ENCODE measurements around the gene CFAP43. TPM values are rescaled to one million over a fixed set of nuclear protein-coding genes. Genes with fewer than 3 reads are reported as not detected.
A peak's percentile ranks its signal among the peaks of the same experiment; 100 is the strongest.

CFAP43 gene
- total and polyA plus RNA-seq, 2 of the 8 experiments (the other 6 are each of a cell fraction or from before 2014, with no cell fraction given): 0.11 to 0.27 TPM

DNA sequence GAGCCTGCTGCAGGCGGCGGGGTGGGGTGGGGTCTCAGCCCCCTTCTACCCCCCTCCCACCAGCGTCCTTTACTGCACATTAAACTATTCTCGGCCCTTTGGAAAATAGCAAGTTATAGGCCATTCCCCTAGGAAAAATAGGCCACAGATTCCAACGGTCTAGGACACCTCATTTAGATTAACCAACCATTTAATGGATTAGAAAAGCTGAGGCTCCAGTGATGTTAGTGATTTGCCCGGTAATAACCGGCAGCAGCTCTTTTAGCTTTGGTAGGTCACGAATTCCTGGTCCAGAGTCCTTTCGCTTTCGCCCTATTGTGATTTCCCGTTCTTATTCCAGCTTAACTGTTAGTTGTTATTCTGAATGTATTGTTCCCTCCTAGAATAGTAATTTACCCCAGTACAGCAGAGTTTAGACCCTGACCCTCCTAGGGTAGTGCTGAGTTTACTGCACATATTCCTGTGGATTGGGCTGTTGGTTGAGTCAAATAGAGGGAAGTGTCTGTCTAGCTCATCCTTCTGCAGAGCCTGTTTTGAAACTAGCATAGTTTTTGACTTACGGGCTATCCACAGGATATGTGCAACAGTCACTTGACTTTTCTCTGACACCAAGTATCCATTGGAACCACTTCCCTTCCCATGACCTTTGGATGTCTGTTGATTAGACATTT lies 23.3 kb upstream of the CFAP43 start:
- Histone ChIP-seq H3K27me3 (replicated peaks in 1 of 4; ENCODE audit: control insufficient read depth in 3 of 4, extremely low read depth in 1 of 4, insufficient read depth in 3 of 4, low read length in 3 of 4) (peaks cover 0 to 9% (median 5%) of the 10 kb centered on the region in 4 experiments; a peak in 5 of 7 replicates), H3K9me3 (ENCODE audit: insufficient read depth in 2 of 2, low read depth in 1 of 2, low read length in 1 of 2) (no peaks in the 10 kb centered on the region), H3K4me1 (replicated peaks in 1 of 4; ENCODE audit: control insufficient read depth in 3 of 4, insufficient read depth in 4 of 4, low read length in 3 of 4) (peaks cover 5 to 21% (median 18%) of the 10 kb centered on the region in 4 experiments), H3K79me2 (ENCODE audit: control insufficient read depth in 1 of 2, insufficient read depth in 2 of 2, low read length in 2 of 2) (no peaks in the 10 kb centered on the region), H4K8ac (ENCODE audit: extremely low read depth, insufficient read depth, low read length) (no peak overlapping the region; the same call in 1 of the 2 replicates), H3K4me2 (ENCODE audit: insufficient read depth in 1 of 2, low read depth in 2 of 2, low read length in 2 of 2) (peak overlapping the region; percentile 93 to 95), H3K4ac (replicated peaks; ENCODE audit: insufficient read length, low read depth, low read length) (no peak overlapping the region), H2BK120ac (replicated peaks; ENCODE audit: low read depth, low read length) (no peak overlapping the region), H2AK5ac (ENCODE audit: low read depth, low read length) (no peak overlapping the region), H3K14ac (ENCODE audit: insufficient read length) (no peak overlapping the region), H3K27ac (ENCODE audit: low read depth, low read length) (no peak overlapping the region), H4K91ac (replicated peaks; ENCODE audit: insufficient read length, low read length) (no peak overlapping the region), H2BK12ac (ENCODE audit: low read depth, low read length) (no peak overlapping the region), H3K79me1 (ENCODE audit: low read depth, low read length) (no peaks in the 10 kb centered on the region), H3K23ac (ENCODE audit: insufficient read length) (no peak overlapping the region), H3K23me2 (ENCODE audit: low read depth, low read length) (peaks cover 9% of the 10 kb centered on the region), H4K20me1 (replicated peaks in 1 of 2; ENCODE audit: control insufficient read depth in 1 of 2, insufficient read depth in 2 of 2, low read length in 2 of 2) (peaks cover 2 to 10% of the 10 kb centered on the region in 2 experiments), H3K56ac (replicated peaks; ENCODE audit: insufficient read length, low read depth, low read length) (no peak overlapping the region), H2BK15ac (ENCODE audit: low read length) (no peak overlapping the region), H2BK5ac (ENCODE audit: low read depth, low read length) (no peak overlapping the region), H3K9ac (replicated peaks in 1 of 4; ENCODE audit: extremely low read depth in 1 of 4, low read depth in 3 of 4, low read length in 3 of 4) (peak overlapping the region in 3 of 4 experiments; percentile 41 to 82 (median 61); a peak in 4 of 7 replicates), H2AFZ (ENCODE audit: low read length) (no peak overlapping the region), H3K18ac (ENCODE audit: extremely low read depth, low read length) (0 out of 2 replicates have a peak overlapping the region, but pooled peaks have one; percentile 15), H3K4me3 (ENCODE audit: extremely low read depth in 1 of 4, insufficient read depth in 2 of 4, low read depth in 3 of 4, low read length in 4 of 4) (peak overlapping the region; percentile 70 to 76 (median 73)), H3K36me3 (ENCODE audit: control insufficient read depth in 2 of 4, insufficient read depth in 4 of 4, low read length in 3 of 4) (peaks cover 0 to 8% (median 3%) of the 10 kb centered on the region in 4 experiments; a peak in 4 of 8 replicates), H4K5ac (ENCODE audit: insufficient read length, low read depth, low read length) (no peak overlapping the region), H2BK20ac (ENCODE audit: low read length) (no peak overlapping the region)
- DNase-seq (ENCODE audit: low read depth in 1 of 2, low spot score in 2 of 2): no peak
- 10% methylated on average over 12 of the region's 12 CpGs; no CpG with 5 or more reads in 1 of the 2 experiments for WGBS, 2 experiments (ENCODE audit: extremely low coverage in 1 of 2, insufficient coverage in 1 of 2, insufficient read length in 1 of 2, insufficient replicate concordance in 2 of 2, low coverage in 1 of 2, low lambda C conversion rate in 2 of 2, missing lambda C conversion rate in 1 of 2)
- TF ChIP-seq CHD1 (IDR thresholded peaks at IDR 0.05; ENCODE audit: low read depth, low read length) (no peak), ASH2L (IDR thresholded peaks at IDR 0.05; ENCODE audit: low read length) (peak; percentile 11), TCF12 (IDR thresholded peaks at IDR 0.05; ENCODE audit: low read depth, low read length) (no peak), E2F6 (IDR thresholded peaks at IDR 0.05) (no peak)
- POLR2A ChIA-PET (ENCODE audit: partially characterized antibody): interaction anchor here (1.8 to 7.7 kb wide), 4 partner anchors 14 to 134 kb away, joined by 6 to 81 read pairs (median 14); partner anchors contain the start of genes GSTO2 and SFR1
- no peak for FAIRE-seq
- CTCF ChIA-PET (ENCODE audit: partially characterized antibody): interaction anchor here (1.2 to 4.4 kb wide), 6 partner anchors 12 to 95 kb away, joined by 3 to 21 read pairs (median 4); no protein-coding TSS in a partner anchor

All from H1 (cell line).